Motor neuron (in vitro differentiated cells): Measurements from ENCODE around the gene PNPLA6. TPM values are rescaled to one million over a fixed set of nuclear protein-coding genes. Genes with fewer than 3 reads are reported as not detected.

Experiments used
- ATAC-seq, 8 experiments: fragments of 200-7000 bp; cut with Tn5 transposase; replicated peaks in 6 of 8; 2 replicates each; pipeline ENCODE4 v1.8.0; 2021; ENCODE audit warnings: mild to moderate bottlenecking in 8 of 8, moderate library complexity in 8 of 8
- H3K27ac ChIP-seq, 2 donors: fragments of 250-450 bp; sonication (Bioruptor Pico); 2 replicates each; pipeline ENCODE4 v1.9.0; 2021; ENCODE audit warnings: antibody characterized with exemption in 2 of 2, mild to moderate bottlenecking in 2 of 2, moderate library complexity in 1 of 2
- H3K4me1 ChIP-seq, 2 donors: fragments of 250-450 bp; sonication (Bioruptor Pico); replicated peaks in 1 of 2; 2 replicates each; pipeline ENCODE4 v1.6.1; 2021; ENCODE audit warnings: antibody characterized with exemption in 2 of 2, mild to moderate bottlenecking in 2 of 2, moderate library complexity in 1 of 2
- H3K4me3 ChIP-seq, 5 donors: fragments of 250-450 bp; sonication (Bioruptor Pico); 2 replicates each; pipeline ENCODE4 v1.9.0; 2021; ENCODE audit warnings: antibody characterized with exemption in 5 of 5, mild to moderate bottlenecking in 5 of 5, moderate library complexity in 4 of 5
- WGBS, 10 experiments: fragments of 450-650 bp; shearing (Covaris generic); methylation state at CpG; one replicate each; pipeline ENCODE4 v1.0.0; 2022; 5-methylcytosine and 5-hydroxymethylcytosine counted together
- in situ Hi-C, 9 experiments: fragments of 400-800 bp; cut with MboI; loops; one replicate each; pipeline ENCODE4 v1.15.0; 2021; ENCODE audit warnings: low sequenced_read_pairs in 9 of 9, low pct_unique_long_range_greater_than_20kb in 2 of 9; ENCODE audit not compliant: unreplicated experiment in 9 of 9
- total RNA-seq, 8 experiments: library from RNA; unstranded; fragments of 300-600 nt; gene quantifications; 2 replicates each; pipeline versions ENCODE4 v1.2.3 to v1.2.4, GENCODE V29; 2022

Gene PNPLA6
- total RNA-seq, result 10 to 100 TPM; 38.4 to 75.7 (median 49.0) TPM

DNA sequence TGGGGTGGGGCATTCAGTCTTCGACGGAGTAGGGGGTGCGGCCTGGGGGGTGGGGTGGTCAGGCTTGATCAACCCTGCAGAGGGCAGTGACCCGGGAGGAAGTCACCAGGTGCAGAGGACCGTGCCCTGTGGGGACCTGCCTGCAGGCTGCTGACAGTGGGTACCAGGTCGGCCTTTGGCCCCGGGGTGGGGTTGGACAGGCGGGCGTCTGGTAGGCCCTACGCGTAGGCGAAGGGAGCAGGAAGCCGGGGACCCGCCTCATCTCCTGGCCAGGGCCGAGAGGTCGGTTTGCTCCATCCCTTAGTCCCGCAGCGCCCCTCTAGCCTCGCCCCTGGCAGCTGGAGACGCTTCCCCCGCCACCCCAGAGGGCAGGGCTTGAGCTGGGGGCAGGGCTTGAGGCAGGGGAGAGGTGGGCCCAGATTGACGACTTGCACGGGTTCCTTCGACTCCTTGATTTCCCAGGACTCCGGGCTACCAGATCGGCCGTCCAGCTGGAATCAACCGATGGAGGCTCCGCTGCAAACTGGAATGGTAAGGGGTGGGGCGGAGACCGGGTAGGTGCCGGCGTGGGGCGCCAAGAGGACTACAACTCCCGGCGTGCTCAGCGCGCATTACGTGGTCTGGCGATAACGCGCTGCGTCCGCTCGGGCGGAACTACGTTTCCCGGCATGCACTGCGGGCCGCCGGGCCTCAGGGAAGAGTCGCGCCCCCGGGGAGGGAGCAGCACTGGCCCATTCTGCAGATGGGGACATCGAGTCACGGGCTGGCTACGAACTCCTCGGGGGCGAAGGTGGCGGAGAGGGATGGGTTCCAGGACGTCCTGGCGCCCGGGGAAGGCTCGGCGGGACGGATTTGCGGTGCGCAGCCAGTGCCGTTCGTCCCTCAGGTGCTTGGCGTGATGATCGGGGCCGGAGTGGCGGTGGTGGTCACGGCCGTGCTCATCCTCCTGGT lies at the start of gene PNPLA6:
PNPLA6 (plus strand) TSS at position 671 of the 951 bp plus-strand sequence; CDS start at position 743, 72 bp downstream.
- peaks cover 3 to 6% of the 10 kb centered on the region in 2 donors for H3K4me1 ChIP-seq
- H3K4me3 ChIP-seq, result peak within 1 kb of the TSS; percentile 49 to 81 (median 67)
- peak; percentile 60 to 84 (median 80) for ATAC-seq
- in situ Hi-C loops, result no loop called here
- WGBS, 10 experiments, result 0 to 41% (median 4%) methylated on average over 9 to 10 of the region's 76 CpGs; no CpG with 5 or more reads in 7 of the 10 experiments
- H3K27ac ChIP-seq, result peak within 1 kb of the TSS; percentile 93 to 96

DNA sequence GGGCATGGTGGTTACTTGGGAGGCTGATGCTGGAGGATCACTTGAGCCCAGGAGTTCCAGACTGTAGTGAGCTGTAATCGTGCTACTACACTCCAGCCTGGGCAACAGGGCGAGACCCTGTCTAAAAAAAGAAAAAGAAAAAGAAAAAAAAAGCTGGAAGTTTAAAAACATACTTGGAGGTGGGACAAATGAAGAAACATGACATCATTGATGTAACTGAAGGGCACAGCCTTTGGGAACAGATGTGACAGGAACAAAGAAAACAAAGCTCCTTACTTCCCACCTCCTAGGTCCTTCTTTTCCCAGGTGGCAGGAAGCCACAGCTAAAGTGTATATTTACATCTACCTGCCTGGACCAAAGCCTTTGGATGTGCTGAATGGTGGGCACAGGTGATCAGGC lies 48.6 kb upstream of the PNPLA6 start:
- in situ Hi-C loops, result no loop called here
- Histone ChIP-seq H3K4me1 (peaks cover 10 to 12% of the 10 kb centered on the region in 2 donors), H3K27ac (no peak overlapping the region), H3K4me3 (no peak overlapping the region)
- WGBS, 10 experiments, result 41 to 100% (median 83%) methylated on average over 1 to 2 of the region's 2 CpGs; no CpG with 5 or more reads in 4 of the 10 experiments
- ATAC-seq, result no peak

DNA sequence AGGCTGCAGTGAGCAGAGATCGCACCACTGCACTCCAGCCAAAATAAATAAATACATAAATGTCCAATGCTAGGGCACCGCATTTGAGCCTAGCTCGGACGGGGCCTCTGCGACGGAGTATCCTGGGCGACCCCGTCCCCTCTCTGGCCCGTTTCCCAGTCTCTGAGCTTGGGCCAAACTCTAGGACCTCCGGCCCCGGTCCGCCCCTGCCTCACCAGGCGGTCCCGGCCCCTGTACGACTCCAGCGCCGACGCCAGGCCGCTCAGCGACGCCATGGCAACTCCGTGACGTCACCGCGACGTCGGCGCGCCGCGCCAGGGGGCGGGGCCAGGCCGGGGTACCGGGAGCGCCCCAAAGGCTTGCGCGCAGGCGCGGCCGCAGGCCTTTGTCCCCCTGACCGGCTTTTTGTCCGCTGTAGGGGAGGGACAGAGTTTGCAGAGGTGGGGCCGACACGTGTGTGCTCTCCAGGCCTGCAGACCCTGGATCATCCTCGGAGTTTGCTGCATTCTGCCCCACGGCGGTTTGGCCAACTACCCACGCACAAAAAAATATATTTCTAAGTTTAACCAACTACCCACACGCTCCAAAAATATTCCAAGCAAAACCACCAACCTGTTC lies 46.7 kb upstream of the PNPLA6 start, which contains the start of gene PEX11G:
PEX11G (minus strand) TSS at position 300 of the 618 bp plus-strand sequence; CDS start at position 275, 25 bp downstream.
- peak within 1 kb of the TSS; percentile 61 to 75 for H3K27ac ChIP-seq
- in situ Hi-C loops, result no loop called here
- peaks cover 12 to 13% of the 10 kb centered on the region in 2 donors for H3K4me1 ChIP-seq
- WGBS, 10 experiments, result 0 to 18% (median 0%) methylated on average over 1 to 27 of the region's 49 CpGs; no CpG with 5 or more reads in 1 of the 10 experiments
- ATAC-seq, result peak; percentile 95 to 99 (median 98)
- peak within 1 kb of the TSS; percentile 34 to 67 (median 47) for H3K4me3 ChIP-seq

DNA sequence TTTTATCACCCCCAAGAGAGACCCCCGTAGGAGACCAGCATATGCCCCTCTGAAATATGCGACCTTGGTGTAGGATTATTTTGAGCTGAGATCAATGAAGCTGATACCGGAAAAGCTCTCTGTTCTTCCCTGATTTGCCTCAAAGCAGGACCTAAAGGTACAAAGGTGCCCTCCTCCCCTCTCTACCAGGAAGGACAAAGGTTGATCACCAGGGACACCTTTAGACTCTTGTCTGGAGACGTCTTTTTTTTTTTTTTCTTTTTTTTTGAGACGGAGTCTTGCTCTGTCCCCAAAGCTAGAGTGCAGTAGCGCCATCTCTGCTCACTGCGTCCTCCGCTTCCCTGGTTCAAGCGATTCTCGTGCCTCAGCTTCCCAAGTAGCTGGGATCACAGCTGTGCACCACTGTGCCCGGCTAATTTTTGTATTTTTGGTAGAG lies 45.9 kb upstream of the PNPLA6 start:
- H3K4me1 ChIP-seq, result peaks cover 20 to 21% of the 10 kb centered on the region in 2 donors
- no peak overlapping the region for H3K4me3 ChIP-seq
- WGBS, 10 experiments, result 50 to 89% (median 82%) methylated on average over 1 to 9 of the region's 11 CpGs
- in situ Hi-C loops, result no loop called here
- H3K27ac ChIP-seq, result peak overlapping the region; percentile 61 to 75
- ATAC-seq, result no peak

DNA sequence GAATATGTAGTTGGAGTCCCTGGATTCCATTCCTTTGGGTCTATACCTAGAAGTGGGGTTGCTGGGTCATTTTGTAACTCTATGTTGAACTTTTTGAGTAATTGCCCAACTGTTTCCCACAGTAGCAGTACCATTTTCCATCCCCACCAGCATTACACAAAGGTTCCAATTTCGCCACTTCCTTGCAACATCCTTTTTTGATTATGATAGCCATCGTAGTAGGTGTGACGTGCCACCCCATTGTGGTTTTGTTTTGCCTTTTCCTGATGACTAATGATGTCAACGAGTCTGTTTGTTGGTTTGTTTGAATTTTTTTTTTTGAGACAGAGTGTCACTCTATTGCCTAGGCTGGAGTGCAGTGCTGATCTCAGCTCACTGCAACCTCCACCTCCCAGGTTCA lies 43.4 kb upstream of the PNPLA6 start:
- Histone ChIP-seq H3K4me1 (peaks cover 24 to 25% of the 10 kb centered on the region in 2 donors), H3K4me3 (no peak overlapping the region), H3K27ac (no peak overlapping the region)
- no peak for ATAC-seq
- in situ Hi-C loops, result no loop called here
- WGBS, 10 experiments, result 10 to 100% (median 83%) methylated on average over 1 to 4 of the region's 4 CpGs

DNA sequence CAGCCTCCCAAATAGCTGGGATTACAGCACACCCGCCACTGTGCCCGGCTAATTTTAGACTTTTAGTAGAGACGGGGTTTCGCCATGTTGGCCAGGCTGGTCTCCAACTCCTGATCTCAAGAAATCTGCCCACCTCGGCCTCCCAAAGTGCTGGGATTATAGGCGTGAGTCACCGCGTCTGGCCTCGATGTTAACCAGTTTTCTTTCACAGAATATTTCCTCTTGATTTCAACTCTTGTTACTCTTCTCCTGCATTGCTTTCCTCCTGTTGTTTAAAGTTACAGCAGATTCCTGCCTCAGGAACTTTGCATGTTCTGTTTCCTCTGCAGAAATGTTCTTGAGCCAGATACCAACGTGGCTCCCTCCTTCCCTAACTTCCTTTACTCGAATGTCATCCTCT lies 43.0 kb upstream of the PNPLA6 start:
- H3K27ac ChIP-seq, result no peak overlapping the region
- peaks cover 24 to 25% of the 10 kb centered on the region in 2 donors for H3K4me1 ChIP-seq
- no peak overlapping the region for H3K4me3 ChIP-seq
- in situ Hi-C loops, result no loop called here
- 30 to 93% (median 72%) methylated on average over 1 to 8 of the region's 11 CpGs; no CpG with 5 or more reads in 1 of the 10 experiments for WGBS, 10 experiments
- no peak for ATAC-seq

DNA sequence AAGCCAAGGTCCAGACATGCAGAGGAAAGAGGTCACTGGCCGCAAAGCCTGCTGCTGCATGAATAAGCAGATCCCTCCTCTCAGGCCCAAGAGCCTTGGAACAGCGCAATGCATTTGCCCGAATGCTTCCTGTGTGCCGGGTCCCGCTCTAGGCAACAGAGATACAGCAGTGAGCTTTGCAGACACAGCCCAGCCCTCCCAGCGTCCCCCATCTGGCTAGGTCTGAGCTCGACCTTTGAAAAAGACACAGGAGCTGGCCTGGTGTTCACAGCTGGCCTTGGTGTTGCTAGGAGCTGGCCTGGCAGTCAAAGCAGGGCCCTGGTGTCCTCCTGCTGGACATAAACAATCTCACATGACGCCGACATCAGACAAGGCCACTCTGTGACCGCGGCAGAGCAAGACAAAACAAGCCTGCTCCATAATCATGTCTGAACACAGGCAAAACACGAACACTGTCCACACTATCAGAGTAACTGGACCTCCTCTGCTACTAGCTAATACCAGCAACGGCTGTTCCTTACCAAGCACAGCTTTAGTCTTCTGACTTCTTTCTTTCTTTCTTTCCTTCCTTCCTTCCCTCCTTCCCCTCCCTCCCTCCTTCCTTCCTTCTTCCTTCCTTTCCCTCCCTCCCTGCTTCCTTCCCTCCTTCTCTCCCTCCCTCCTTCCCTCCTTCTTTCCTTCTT lies 41.0 kb upstream of the PNPLA6 start:
- H3K4me3 ChIP-seq, result peak overlapping the region in 1 of 5 donors; percentile 0
- in situ Hi-C loops, result no loop called here
- peak overlapping the region; percentile 89 for H3K27ac ChIP-seq
- H3K4me1 ChIP-seq, result peaks cover 16% of the 10 kb centered on the region in 2 donors
- WGBS, 10 experiments, result 12 to 80% (median 30%) methylated on average over 2 to 9 of the region's 13 CpGs; no CpG with 5 or more reads in 2 of the 10 experiments
- peak in 7 of 8 experiments; percentile 51 to 94 (median 93) for ATAC-seq

DNA sequence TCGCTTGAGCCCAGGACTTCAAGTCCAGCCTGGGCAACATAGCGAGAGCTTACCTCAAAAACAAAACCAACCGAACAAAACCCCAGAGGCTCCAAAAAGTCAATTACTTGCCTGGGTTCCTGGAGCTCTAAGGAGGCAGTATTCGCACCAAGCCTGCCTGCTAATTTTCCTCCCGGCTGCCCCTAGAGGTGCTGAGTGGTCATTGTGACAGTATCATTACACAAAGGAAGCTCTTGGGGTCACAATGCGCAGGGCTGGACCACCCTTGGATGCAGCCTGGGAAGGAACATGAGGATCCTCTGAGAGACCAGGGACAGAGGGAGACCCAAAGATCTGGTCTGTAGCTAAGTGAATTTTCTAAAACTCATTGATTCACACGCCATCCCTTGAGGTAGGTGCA lies 38.2 kb upstream of the PNPLA6 start:
- 45 to 62% (median 52%) methylated on average over 2 to 7 of the region's 7 CpGs; no CpG with 5 or more reads in 5 of the 10 experiments for WGBS, 10 experiments

DNA sequence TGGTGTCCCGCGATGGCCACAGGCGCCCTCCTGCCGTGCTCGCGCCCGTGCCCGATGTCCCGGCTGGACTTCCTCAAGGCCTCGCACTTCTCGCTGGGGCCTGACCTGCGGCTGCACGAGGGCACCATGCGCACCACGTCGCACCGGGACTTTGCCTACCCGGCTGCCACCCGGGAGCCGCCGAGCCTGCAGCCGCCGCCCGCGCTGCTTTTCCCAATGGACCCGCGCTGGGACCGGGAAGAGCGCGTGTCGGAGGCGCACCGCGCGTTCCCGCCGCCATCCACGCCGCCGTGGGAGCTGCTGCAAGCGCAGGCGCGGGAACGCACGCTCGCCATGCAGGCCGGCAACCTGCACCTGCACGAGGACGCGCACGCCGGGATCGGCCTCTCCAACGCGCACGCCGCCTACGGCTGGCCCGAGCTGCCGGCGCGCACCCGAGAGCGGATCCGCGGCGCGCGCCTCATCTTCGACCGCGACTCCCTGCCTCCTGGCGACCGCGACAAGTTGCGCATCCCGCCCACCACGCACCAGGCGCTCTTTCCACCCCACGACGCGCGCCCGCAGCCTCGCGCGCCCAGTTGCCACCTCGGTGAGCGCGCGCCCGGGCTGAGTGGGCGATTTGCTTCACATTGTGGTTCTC lies 34.6 kb upstream of the PNPLA6 start:
- Histone ChIP-seq H3K4me1 (peaks cover 9 to 16% of the 10 kb centered on the region in 2 donors), H3K27ac (peak overlapping the region; percentile 27 to 45), H3K4me3 (peak overlapping the region; percentile 26 to 38 (median 31))
- in situ Hi-C loops, result no loop called here
- WGBS, 10 experiments, result 0 to 8% (median 4%) methylated on average over 3 to 16 of the region's 93 CpGs; no CpG with 5 or more reads in 6 of the 10 experiments
- peak in 7 of 8 experiments; percentile 59 to 89 (median 87) for ATAC-seq

More for the DNA sequence above, 38.2 kb upstream of the PNPLA6 start:
- ATAC-seq, result peak in 3 of 8 experiments; percentile 20 to 47 (median 34)
- Histone ChIP-seq H3K27ac (no peak overlapping the region), H3K4me1 (peaks cover 11 to 19% of the 10 kb centered on the region in 2 donors), H3K4me3 (no peak overlapping the region)
- in situ Hi-C loops, result no loop called here

DNA sequence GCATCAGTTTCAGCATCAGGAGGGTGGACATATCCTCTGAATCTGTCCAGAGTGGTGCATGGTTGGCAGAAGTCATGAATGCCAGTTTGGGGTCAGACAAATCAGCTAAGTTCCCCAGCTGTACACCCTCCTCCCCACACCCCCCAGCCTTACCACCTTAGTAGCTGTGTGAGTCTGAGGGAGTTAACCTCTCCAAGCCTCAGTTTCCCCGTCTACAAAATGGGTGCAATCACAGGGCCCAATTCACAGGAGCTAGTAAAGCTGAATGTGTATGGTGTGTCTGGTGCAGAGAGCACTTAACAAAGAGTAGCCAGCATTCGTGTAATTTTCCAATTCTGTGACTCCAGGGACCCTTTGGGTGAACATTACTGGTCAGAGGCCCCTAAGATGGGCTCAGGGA lies 33.0 kb upstream of the PNPLA6 start:
- 0% methylated on average over 1 to 2 of the region's 2 CpGs; no CpG with 5 or more reads in 7 of the 10 experiments for WGBS, 10 experiments
- no peak overlapping the region for H3K27ac ChIP-seq
- H3K4me1 ChIP-seq, result peaks cover 9 to 16% of the 10 kb centered on the region in 2 donors
- ATAC-seq, result no peak
- H3K4me3 ChIP-seq, result no peak overlapping the region
- in situ Hi-C loops, result no loop called here

DNA sequence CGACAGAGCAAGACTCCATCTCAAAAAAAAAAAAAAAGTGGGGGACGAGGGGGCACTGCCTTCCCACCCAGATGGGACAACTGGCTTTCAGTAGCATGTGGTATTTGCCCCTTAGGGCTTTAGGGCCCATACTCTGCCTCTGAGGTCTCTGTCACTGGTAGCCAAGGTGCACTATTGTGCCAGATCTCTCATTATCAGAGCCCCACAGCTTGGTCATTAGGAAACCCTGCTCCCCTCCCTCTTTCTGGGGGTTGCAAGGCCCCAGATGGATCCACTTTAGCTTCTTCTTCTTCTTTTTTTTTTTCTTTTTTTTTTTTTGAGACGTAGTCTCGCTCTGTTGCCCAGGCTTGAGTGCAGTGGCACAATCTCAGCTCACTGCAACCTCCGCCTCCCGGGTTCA lies 30.8 kb upstream of the PNPLA6 start:
- 8 to 100% (median 40%) methylated on average over 1 to 4 of the region's 6 CpGs; no CpG with 5 or more reads in 3 of the 10 experiments for WGBS, 10 experiments
- in situ Hi-C loops, result no loop called here
- ATAC-seq, result no peak

DNA sequence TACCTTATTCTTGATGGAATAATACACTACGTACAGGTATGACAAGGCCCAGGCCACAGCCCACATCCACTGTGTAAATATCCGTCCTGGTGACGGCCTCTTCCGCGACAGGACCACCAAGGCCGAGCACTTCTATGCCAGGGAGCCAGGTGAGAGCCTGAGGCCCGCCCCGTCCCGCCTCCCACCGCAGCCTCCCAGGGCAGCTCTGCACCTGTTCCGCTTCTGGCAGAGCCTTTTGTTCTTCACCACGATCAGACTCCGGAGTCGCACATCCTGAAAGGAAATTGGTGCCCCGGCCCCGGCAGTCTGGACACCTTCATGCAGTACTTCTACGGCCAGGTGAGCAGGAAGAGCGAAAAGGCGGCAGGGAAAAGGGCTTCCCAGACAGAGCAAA lies 30.2 kb upstream of the PNPLA6 start:
- H3K4me1 ChIP-seq, result peaks cover 9 to 23% of the 10 kb centered on the region in 2 donors
- 35 to 60% (median 58%) methylated on average over 1 to 4 of the region's 19 CpGs; no CpG with 5 or more reads in 7 of the 10 experiments for WGBS, 10 experiments
- in situ Hi-C loops, result no loop called here
- H3K27ac ChIP-seq, result peak overlapping the region in 1 of 2 donors; percentile 74
- peak overlapping the region in 2 of 5 donors; percentile 24 to 28 for H3K4me3 ChIP-seq
- ATAC-seq, result no peak

More for the DNA sequence above, 30.8 kb upstream of the PNPLA6 start:
- no peak overlapping the region for H3K27ac ChIP-seq
- H3K4me1 ChIP-seq, result peaks cover 9 to 23% of the 10 kb centered on the region in 2 donors
- no peak overlapping the region for H3K4me3 ChIP-seq
